ENCODE data around the gene GRM3.

Gene GRM3

DNA sequence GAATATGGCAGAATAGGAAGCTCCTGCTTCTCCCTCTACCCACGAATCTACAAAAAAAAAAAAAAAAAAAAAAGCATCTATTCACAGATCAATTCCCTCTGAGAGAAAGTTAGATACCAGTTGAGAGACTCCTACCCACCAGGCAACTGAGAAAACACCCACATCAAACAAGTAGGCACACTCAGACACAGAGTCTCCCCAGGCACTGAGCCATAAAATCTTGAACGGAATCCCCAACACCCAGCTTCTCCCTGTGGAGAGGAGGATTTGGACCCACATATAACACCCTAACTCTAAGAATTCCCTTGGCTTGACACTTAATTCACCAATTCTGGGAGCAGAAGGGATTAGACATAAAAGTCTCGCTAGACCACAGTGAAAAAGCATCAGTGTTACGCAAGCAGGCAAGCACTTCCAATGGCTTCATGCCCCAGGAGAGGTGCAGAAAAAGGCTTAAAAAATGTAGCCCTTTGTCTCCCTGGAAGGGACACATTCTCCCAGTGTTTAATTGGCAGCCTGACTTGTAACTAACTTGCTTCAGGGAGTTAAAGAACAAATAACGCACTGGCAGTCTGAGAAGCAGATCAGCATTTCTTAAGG lies 223.6 kb downstream of the GRM3 start:
- intact Hi-C loops (cut with DNase I) = no loop called here
- DNase-seq = peak in 7 of 10 donors; percentile 8 to 73 (median 10)

DNA sequence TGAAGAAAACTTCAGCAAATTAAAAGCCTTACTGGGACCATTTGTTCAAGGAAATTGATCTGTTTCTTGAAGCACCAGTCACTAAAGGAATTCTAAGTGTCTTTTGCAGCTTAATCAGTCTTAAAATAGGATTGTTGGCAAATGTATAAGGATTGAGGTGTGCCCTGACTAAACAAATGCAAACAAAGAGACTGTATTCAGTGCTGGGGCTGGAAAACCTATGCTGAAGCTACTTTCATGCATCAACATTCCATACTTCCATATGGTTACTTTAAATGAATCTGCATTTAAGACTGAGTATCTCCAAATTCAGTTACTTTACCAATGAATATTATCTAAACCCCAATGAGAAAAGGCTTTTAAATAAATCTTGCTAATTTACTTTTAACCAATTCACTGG lies 232.4 kb downstream of the GRM3 start:
- no peak for DNase-seq
- intact Hi-C loops (cut with DNase I) = no loop called here

DNA sequence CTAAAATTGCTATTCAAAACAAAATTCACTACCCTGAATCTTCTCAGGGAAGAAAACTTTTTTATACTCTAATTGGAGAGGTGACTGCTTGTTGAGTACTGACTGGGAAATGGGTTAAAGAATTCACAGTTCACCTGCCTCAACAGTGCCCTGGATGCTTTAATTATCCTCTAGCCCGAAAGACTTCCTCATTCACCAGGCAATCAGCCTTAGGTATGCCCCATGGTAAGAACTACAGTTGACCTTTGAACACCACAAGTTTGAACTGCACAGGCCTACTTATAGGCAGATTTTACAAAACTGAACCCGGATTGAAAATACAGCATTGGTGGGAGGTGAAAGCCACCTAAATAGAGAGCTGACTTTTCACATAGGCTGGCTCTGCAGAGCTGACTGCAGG lies 240.4 kb downstream of the GRM3 start:
- DNase-seq = no peak
- intact Hi-C loops (cut with DNase I) = no loop called here

DNA sequence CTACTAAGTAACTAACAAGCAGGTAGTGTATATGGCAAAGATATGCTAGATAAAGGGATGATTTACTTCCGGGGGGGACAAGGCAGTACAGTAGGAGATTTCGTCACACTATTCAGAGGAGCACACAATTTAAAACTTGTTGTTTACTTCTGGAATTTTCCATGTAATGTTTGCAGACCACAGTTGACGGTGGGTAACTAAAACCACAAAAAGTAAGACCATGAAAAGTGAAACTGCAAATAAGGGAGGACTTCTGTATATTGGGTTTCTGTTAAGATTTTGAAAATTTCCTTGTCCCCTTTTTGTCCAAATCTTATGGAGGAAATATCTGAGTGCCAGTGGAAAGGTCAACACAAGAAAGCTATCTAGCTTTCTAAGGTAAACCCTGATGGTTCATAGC lies 245.8 kb downstream of the GRM3 start:
- DNase-seq = no peak
- intact Hi-C loops (cut with DNase I) = no loop called here

DNA sequence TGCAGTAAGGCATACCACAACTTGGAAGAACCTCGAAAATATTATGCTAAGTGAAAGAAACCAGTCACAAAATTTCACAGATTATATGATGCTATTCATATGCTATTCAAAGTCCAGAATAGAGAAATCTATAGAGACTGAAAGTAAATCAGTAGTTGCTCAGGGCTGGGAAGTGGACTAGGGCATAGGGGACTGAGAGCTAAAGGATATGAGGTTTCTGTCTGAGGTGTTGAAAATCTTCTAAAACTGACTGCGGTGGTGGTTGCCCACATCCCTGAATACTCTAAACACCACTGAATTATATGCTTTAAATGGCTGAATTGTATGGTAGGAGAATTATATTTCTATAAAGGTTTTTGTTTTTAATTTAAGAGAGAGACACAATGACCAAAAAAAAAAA lies 254.5 kb downstream of the GRM3 start:
- intact Hi-C loops (cut with DNase I) = no loop called here
- DNase-seq = no peak

DNA sequence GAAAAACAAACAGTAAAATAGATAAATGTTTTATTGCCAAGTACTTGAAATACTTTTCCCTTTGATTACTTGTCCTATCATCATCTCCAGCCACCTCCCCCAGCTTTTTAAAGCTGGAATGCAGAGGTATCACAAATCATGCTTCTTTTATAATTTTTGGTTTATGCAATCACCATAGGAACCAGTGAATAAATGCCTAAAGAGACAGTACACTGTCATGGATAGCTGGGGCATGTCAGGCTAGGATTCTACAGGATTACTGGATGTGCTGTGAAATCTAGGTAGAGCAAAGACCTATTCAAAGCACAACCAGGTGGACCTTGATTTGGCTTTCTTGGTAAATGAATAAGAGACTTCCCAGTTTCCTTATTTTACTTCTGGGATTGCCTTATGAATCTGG lies 257.2 kb downstream of the GRM3 start:
- no peak for DNase-seq
- intact Hi-C loops (cut with DNase I) = loop anchor here (10.0 kb wide), 2 partner anchors 76 to 426 kb away; no protein-coding TSS in a partner anchor

- peak in 3 of 10 donors; percentile 7 to 21 (median 8) for DNase-seq
- intact Hi-C loops (cut with DNase I) = loop anchor here (2.0 to 10.0 kb wide), 4 partner anchors 80 to 1013 kb away; no protein-coding TSS in a partner anchor
These were observed 261.5 kb downstream of the GRM3 start for GRCh38 chr7:86904949-86905834.

DNA sequence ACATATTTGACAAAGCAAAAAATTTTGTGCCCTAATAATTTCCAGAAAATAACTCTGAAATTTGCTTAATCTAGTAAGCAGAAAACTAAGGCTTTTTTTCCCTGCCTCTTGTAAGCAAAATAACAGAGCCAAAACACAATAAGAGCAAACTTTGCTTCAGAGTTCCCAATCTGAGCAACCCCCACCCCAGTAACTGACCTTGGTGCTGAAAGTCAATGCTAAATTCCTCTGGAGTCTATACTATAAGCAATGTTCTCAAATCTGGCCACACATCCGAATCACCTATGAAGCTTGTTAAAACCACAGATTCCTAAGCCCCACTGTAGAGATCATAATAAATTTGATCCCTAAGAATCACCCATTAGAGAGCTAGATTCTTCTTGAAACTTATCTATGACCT lies 265.2 kb downstream of the GRM3 start:
- intact Hi-C loops (cut with DNase I) = loop anchor here (5.0 to 10.0 kb wide), 3 partner anchors 84 to 1017 kb away; no protein-coding TSS in a partner anchor
- DNase-seq = no peak

- DNase-seq = no peak
- intact Hi-C loops (cut with DNase I) = no loop called here
These were observed 267.9 kb downstream of the GRM3 start for GRCh38 chr7:86911659-86912058.

GRCh38 chr7:86913709-86914108 lies 270.0 kb downstream of the GRM3 start:
- DNase-seq = no peak
- intact Hi-C loops (cut with DNase I) = no loop called here
